Peyer's patch (tissue), 4 donors: ENCODE results near the gene UNC5A.

ENCODE experiments used
- CTCF ChIP-seq, 6 experiments: fragments of 450-650 bp in 4 of 6; fragments of 200-600 bp in 2 of 6; sonication (generic) in 1 of 6; IDR thresholded peaks; one replicate each; pipeline ENCODE4 v1.5.1; 2017 to 2019; ENCODE audit warnings: antibody characterized with exemption in 6 of 6, mild to moderate bottlenecking in 3 of 6, moderate library complexity in 1 of 6
- POLR2A ChIP-seq, 2 donors: fragments of 450-650 bp; IDR thresholded peaks; one replicate each; pipeline ENCODE4 v1.5.1; 2017; ENCODE audit warnings: antibody characterized with exemption in 2 of 2, mild to moderate bottlenecking in 2 of 2, moderate library complexity in 2 of 2

- TF ChIP-seq POLR2A (IDR thresholded peaks at IDR 0.05) (no peak), CTCF (IDR thresholded peaks at IDR 0.05) (no peak)
Measured at GRCh38 chr5:176793736-176794135, 16.6 kb upstream of the UNC5A start.
